IPS-20b (cell line): Measurements from ENCODE around the gene DNAH2.

Source experiments
- H3K27ac ChIP-seq: one replicate; pipeline ENCODE4 v1.5.1; 2013; ENCODE audit warnings: low read length
- H3K27me3 ChIP-seq: 2 replicates; pipeline ENCODE4 v1.6.1; 2013; ENCODE audit warnings: mild to moderate bottlenecking, low read length, inconsistent platforms; ENCODE audit not compliant: insufficient read depth
- H3K36me3 ChIP-seq: 2 replicates; pipeline ENCODE4 v1.6.1; 2013; ENCODE audit warnings: low read depth, mild to moderate bottlenecking, inconsistent platforms, low read length, moderate library complexity; ENCODE audit not compliant: insufficient read depth
- H3K4me1 ChIP-seq: 2 replicates; pipeline ENCODE4 v1.6.1; 2013; ENCODE audit warnings: mild to moderate bottlenecking, control low read depth, inconsistent platforms, low read length, moderate library complexity; ENCODE audit not compliant: insufficient read depth
- H3K4me3 ChIP-seq: 2 replicates; pipeline ENCODE4 v1.5.1; 2013; ENCODE audit warnings: mild to moderate bottlenecking, low read length, inconsistent platforms
- H3K9ac ChIP-seq: 2 replicates; pipeline ENCODE4 v1.6.1; 2013; ENCODE audit warnings: low read depth, mild to moderate bottlenecking, inconsistent platforms, low read length, moderate library complexity
- H3K9me3 ChIP-seq: 2 replicates; pipeline ENCODE4 v1.6.1; 2013; ENCODE audit warnings: mild to moderate bottlenecking, low read depth, low read length, inconsistent platforms; ENCODE audit not compliant: insufficient read depth

Gene DNAH2

DNA sequence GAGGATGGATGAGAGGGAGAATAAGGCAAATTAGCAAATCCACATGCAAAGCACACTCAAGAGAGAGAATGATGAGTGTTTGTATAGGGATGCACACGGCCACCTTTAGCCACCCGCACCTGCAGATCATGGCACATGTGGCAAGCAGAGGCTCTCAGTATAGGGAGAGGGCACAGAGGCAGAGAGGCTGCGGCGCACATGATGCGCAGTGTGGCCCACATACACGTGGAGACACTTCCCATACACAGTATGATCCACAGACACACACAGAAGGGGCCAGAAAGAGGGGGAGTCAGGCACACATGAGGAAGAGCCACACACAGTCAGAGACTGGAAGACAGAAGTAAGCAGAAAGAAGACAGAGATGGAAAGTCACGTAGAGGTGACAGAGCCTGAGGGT, 164.5 kb downstream of the DNAH2 start:
- no peaks in the 10 kb centered on the region for H3K9me3 ChIP-seq
- H3K36me3 ChIP-seq, result peaks cover 14% of the 10 kb centered on the region
- H3K4me3 ChIP-seq, result no peak overlapping the region
- H3K4me1 ChIP-seq, result peaks cover 12% of the 10 kb centered on the region; the same call in 1 of the 2 replicates
- no peak overlapping the region for H3K27ac ChIP-seq
- H3K9ac ChIP-seq, result no peak overlapping the region
- H3K27me3 ChIP-seq, result peaks cover 17% of the 10 kb centered on the region; the same call in 1 of the 2 replicates

DNA sequence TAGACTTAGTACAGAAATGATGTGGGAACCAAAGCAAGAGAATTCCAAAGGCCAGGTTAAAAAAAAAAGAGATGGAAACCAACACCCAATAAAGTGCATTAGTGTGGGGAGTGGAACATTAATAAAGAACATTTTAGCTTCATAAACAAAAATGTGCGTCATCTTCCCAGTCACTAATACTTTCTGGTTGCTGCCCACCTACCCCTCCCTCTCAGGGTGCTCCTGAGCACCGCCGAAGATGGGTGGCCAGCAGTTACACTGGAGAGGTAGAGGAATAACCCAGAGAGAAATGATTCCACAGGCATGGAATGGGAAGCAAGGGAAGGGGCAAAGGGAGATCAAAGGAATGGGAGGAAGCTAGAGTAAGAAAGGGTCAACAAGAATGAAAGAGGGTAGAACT, 165.1 kb downstream of the DNAH2 start:
- Histone ChIP-seq H3K9me3 (no peaks in the 10 kb centered on the region), H3K27ac (no peak overlapping the region), H3K36me3 (peaks cover 14% of the 10 kb centered on the region), H3K4me3 (no peak overlapping the region), H3K27me3 (peaks cover 20% of the 10 kb centered on the region; the same call in 1 of the 2 replicates), H3K4me1 (peaks cover 15% of the 10 kb centered on the region; the same call in 1 of the 2 replicates), H3K9ac (no peak overlapping the region)
